Glutamatergic neuron (in vitro differentiated cells): Measurements from ENCODE around the gene MGAT4B. TPM values are rescaled to one million over a fixed set of nuclear protein-coding genes. Genes with fewer than 3 reads are reported as not detected.

Experiments used
- DNase-seq: peaks from one replicate; pipeline ENCODE4 v3.0.0; 2022
- H3K27ac Mint-ChIP-seq: one replicate; pipeline ENCODE4 v1.8.0; 2020; ENCODE audit warnings: mild to moderate bottlenecking, mixed read lengths, inconsistent platforms; ENCODE audit not compliant: unreplicated experiment
- H3K27me3 Mint-ChIP-seq: one replicate; pipeline ENCODE4 v1.8.0; 2020; ENCODE audit warnings: mild to moderate bottlenecking, moderate library complexity, mixed read lengths, inconsistent platforms; ENCODE audit not compliant: unreplicated experiment
- H3K36me3 Mint-ChIP-seq: one replicate; pipeline ENCODE4 v1.8.0; 2020; ENCODE audit warnings: mild to moderate bottlenecking, mixed read lengths, inconsistent platforms; ENCODE audit not compliant: unreplicated experiment
- H3K4me1 Mint-ChIP-seq: one replicate; pipeline ENCODE4 v1.8.0; 2020; ENCODE audit warnings: mild to moderate bottlenecking, low read depth, mixed read lengths, inconsistent platforms; ENCODE audit not compliant: unreplicated experiment
- H3K4me3 Mint-ChIP-seq: one replicate; pipeline ENCODE4 v1.8.0; 2020; ENCODE audit warnings: mild to moderate bottlenecking, mixed read lengths, inconsistent platforms; ENCODE audit not compliant: unreplicated experiment
- H3K9me3 Mint-ChIP-seq: one replicate; pipeline ENCODE4 v1.8.0; 2020; ENCODE audit warnings: mild to moderate bottlenecking, moderate library complexity, mixed read lengths, inconsistent platforms; ENCODE audit not compliant: unreplicated experiment
- total RNA-seq: library from RNA; stranded (reverse); fragmentation: NEBNext Ultra II Directional; extraction: Animal tissue kit (Norgen Biotek cat#: 25700); gene quantifications from one replicate; pipeline ENCODE4 v1.2.1, GENCODE V29; 2021; ENCODE audit not compliant: unreplicated experiment
- TF ChIP-seq, protein P1 (sequence below): fragments of 200-600 bp; sonication (generic); IDR thresholded peaks from one replicate; pipeline ENCODE4 v1.5.0; 2021; ENCODE audit not compliant: partially characterized antibody, unreplicated experiment

The MGAT4B gene
- total RNA-seq, 1 donor from 2014 or later: 140 TPM

DNA sequence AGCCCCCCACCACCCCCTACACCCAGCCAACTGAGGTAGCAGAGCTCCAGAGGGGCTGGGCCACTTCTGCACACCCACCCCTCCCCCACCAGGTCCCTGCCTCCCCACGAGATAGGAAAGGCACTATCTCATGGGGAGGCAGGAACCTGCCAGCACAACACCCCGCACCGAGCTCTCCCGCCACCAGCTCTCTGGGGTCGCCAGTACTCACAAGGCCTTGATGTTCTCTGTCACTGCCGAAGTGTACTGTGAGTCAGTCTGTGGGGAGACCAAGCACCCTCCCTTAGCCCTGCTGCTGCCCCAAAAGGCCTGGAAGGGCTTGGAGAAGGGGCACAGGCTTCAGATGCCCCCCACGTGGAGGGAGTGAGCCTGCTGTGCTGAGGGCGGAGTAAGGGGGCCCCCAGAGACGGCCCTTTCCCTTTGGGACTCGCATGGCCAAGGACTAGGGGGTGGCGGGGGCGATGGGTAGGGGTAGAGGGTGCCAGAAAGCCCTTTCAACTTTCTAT lies 5.9 kb downstream of the MGAT4B start:
- Mint-ChIP-seq H3K27ac (no peak overlapping the region), H3K4me3 (no peak overlapping the region), H3K4me1 (peaks cover 4% of the 10 kb centered on the region), H3K27me3 (peaks cover 10% of the 10 kb centered on the region), H3K36me3 (peaks cover 9% of the 10 kb centered on the region), H3K9me3 (peaks cover 7% of the 10 kb centered on the region)
- TF ChIP-seq, protein P1, sequence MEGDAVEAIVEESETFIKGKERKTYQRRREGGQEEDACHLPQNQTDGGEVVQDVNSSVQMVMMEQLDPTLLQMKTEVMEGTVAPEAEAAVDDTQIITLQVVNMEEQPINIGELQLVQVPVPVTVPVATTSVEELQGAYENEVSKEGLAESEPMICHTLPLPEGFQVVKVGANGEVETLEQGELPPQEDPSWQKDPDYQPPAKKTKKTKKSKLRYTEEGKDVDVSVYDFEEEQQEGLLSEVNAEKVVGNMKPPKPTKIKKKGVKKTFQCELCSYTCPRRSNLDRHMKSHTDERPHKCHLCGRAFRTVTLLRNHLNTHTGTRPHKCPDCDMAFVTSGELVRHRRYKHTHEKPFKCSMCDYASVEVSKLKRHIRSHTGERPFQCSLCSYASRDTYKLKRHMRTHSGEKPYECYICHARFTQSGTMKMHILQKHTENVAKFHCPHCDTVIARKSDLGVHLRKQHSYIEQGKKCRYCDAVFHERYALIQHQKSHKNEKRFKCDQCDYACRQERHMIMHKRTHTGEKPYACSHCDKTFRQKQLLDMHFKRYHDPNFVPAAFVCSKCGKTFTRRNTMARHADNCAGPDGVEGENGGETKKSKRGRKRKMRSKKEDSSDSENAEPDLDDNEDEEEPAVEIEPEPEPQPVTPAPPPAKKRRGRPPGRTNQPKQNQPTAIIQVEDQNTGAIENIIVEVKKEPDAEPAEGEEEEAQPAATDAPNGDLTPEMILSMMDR: no peak
- no peak for DNase-seq

DNA sequence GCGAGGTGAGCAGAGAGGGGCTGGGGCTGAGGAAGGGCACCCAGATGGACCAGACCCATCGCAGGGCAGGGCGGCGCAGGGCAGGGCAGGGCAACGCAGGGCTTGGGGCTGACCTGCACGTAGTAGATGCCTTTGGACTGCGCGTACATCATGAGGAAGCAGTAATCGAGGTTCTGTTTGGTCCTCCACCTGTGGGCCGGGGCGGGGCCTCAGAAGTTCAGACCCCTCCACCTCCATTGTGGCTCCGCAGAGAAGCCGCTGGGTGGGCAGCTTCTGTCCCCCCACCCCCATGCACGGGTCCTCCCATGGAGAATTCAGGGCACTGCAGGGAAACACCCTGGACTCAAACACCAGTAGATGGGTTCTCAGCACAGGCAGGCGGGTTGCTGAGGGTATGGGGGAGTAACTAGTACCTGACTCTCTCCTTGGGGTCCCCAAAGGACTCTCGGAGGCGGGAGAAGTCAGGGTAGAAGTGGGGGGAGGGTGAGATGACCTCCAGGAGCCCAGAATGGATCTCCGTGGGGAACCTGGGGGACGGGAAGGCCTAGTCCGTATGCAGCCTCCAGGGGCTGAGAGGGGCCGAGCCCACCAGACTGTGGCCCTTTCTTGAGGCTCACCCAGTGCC lies 6.5 kb downstream of the MGAT4B start:
- H3K4me3 Mint-ChIP-seq: no peak overlapping the region
- H3K9me3 Mint-ChIP-seq: peaks cover 7% of the 10 kb centered on the region
- H3K36me3 Mint-ChIP-seq: peaks cover 9% of the 10 kb centered on the region

DNA sequence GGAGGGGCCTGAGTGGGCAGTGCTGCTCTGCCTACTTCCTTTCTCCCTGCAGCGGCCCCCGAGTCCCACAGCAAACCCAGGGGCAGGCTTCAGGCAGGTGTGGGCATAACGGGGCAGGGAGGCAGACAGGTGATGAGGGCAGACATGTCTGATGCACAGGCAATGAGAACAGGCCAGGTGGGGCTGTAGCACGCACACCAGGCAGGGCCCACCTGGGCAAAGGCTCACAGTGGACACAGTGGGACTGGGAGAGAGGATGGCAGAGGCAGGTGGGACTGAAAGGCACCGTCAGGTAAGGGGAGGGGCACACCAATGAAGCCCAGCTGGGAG lies 7.1 kb downstream of the MGAT4B start:
- no peak for DNase-seq
- TF ChIP-seq, protein P1: no peak
- no peak overlapping the region for H3K4me3 Mint-ChIP-seq
- H3K9me3 Mint-ChIP-seq: peaks cover 5% of the 10 kb centered on the region
- no peaks in the 10 kb centered on the region for H3K4me1 Mint-ChIP-seq
- H3K36me3 Mint-ChIP-seq: peaks cover 9% of the 10 kb centered on the region
- H3K27ac Mint-ChIP-seq: no peak overlapping the region
- H3K27me3 Mint-ChIP-seq: peaks cover 8% of the 10 kb centered on the region

More for the DNA sequence above, 6.5 kb downstream of the MGAT4B start:
- TF ChIP-seq, protein P1: no peak
- Mint-ChIP-seq H3K27ac (no peak overlapping the region), H3K27me3 (peaks cover 10% of the 10 kb centered on the region), H3K4me1 (peaks cover 4% of the 10 kb centered on the region)
- DNase-seq: no peak

DNA sequence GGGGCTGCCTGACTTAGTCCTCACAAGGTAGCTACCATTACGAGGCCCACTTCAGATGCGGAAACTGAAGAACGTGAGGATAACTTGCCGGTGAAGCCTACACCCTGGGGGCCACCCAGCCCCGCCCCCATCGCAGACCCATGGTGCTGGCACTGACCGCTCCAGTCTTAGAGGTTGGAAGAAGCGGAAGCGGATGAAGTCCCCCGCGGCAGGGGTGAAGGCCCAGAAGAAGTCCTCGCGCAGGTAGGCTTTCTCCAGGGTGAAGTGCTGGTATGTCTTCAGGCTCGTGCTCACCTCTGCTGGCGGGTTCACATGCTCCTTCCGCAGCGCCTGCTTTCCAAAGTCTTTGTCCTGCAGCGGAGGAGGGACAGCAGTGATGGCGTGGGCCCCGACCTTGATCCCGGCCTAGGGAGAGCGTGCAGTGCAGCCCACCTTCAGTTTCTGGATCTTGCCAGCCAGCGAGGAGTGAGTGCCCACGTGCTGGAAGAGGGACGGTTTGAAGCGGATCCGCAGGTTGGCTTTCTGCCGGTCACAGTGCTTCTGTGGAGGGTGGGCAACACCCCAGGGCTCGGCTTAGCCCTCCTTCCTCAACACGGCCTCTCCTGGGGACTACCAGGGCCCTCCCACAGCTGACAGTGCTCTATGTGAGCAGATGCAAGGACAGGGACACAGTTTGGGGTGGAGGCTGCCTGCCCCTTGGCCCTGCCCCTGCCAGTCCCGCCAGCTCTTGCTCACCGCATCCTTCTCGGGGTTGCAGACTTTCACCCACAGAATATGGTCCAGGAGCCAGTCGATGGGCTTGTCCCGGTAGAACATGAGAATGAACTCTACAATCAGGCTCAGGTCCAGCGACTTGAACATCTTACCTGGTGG lies 7.7 kb downstream of the MGAT4B start:
- H3K27ac Mint-ChIP-seq: no peak overlapping the region
- DNase-seq: no peak
- no peak overlapping the region for H3K4me3 Mint-ChIP-seq

More for the DNA sequence above, 7.7 kb downstream of the MGAT4B start:
- H3K4me1 Mint-ChIP-seq: no peaks in the 10 kb centered on the region
- TF ChIP-seq, protein P1: no peak
- peaks cover 8% of the 10 kb centered on the region for H3K9me3 Mint-ChIP-seq
- peaks cover 8% of the 10 kb centered on the region for H3K27me3 Mint-ChIP-seq
- H3K36me3 Mint-ChIP-seq: peaks cover 9% of the 10 kb centered on the region
